ENCODE measurements around the gene DOCK9.
"Not testable (repeated sequence)": the region's sequence is repeated elsewhere in the genome, so short reads cannot be mapped to it uniquely, and the experiment has no call there.

Gene DOCK9

DNA sequence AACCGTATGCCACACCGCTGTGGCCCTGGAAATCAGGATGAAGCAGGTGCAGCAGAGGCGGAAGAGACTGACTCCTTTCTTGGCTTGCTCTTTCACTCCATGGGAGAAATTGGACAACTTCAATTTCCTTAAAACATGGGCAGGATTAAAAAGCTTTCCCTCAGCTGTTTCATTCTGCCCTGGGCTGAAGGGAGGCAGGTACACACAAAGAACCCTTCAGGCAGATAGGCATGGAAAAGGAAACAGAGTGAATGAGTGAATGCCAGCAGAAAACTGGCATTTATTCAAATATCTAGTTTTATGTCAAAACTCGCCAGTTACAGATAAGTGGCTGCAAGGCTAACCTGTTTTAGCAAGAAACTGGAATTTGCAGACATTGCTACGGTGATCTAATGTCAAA lies 154.4 kb downstream of the DOCK9 start:
- Histone ChIP-seq H3K27ac (ENCODE audit: low read depth, low read length) (no peak overlapping the region), H3K27me3 (ENCODE audit: control insufficient read depth in 1 of 2, insufficient read depth in 2 of 2, low read length in 2 of 2) (no peaks in the 10 kb centered on the region), H3K36me3 (ENCODE audit: control insufficient read depth in 1 of 2, insufficient read depth in 2 of 2, low read length in 2 of 2) (peaks cover 4 to 23% of the 10 kb centered on the region in 2 donors), H3K9me3 (ENCODE audit: control insufficient read depth in 1 of 2, low read length in 2 of 2) (no peaks in the 10 kb centered on the region), H3K4me3 (ENCODE audit: low read depth in 1 of 2, low read length in 2 of 2) (no peak overlapping the region), H3K4me1 (ENCODE audit: control insufficient read depth in 1 of 2, insufficient read depth in 2 of 2, low read length in 2 of 2) (peaks cover 29 to 49% of the 10 kb centered on the region in 2 donors), H3K9ac (ENCODE audit: low read depth in 1 of 2, low read length in 2 of 2) (no peak overlapping the region)

DNA sequence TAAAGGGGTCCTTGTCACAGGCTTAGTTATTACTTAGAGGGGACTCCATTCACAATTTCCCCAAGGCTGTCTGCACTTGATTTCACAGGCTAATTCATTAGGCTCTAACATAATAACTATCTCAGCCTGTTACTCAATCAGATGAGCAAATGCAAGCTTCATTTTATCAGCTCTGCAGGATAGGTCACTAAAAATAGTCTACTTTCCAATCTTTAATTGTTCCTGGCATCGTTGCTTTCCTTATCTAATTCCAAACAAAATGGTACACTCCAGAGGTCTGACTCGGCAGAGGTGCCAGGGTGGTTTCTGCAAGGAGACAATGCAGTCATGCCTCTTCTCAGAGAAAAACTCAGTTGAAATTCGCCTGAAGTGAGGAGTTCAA lies 155.6 kb downstream of the DOCK9 start:
- Histone ChIP-seq H3K9ac (ENCODE audit: low read depth in 1 of 2, low read length in 2 of 2) (no peak overlapping the region), H3K4me1 (ENCODE audit: control insufficient read depth in 1 of 2, insufficient read depth in 2 of 2, low read length in 2 of 2) (peaks cover 29 to 49% of the 10 kb centered on the region in 2 donors), H3K27me3 (ENCODE audit: control insufficient read depth in 1 of 2, insufficient read depth in 2 of 2, low read length in 2 of 2) (no peaks in the 10 kb centered on the region), H3K9me3 (ENCODE audit: control insufficient read depth in 1 of 2, low read length in 2 of 2) (no peaks in the 10 kb centered on the region), H3K36me3 (ENCODE audit: control insufficient read depth in 1 of 2, insufficient read depth in 2 of 2, low read length in 2 of 2) (peaks cover 4 to 15% of the 10 kb centered on the region in 2 donors), H3K27ac (ENCODE audit: low read depth, low read length) (no peak overlapping the region), H3K4me3 (ENCODE audit: low read depth in 1 of 2, low read length in 2 of 2) (no peak overlapping the region)

DNA sequence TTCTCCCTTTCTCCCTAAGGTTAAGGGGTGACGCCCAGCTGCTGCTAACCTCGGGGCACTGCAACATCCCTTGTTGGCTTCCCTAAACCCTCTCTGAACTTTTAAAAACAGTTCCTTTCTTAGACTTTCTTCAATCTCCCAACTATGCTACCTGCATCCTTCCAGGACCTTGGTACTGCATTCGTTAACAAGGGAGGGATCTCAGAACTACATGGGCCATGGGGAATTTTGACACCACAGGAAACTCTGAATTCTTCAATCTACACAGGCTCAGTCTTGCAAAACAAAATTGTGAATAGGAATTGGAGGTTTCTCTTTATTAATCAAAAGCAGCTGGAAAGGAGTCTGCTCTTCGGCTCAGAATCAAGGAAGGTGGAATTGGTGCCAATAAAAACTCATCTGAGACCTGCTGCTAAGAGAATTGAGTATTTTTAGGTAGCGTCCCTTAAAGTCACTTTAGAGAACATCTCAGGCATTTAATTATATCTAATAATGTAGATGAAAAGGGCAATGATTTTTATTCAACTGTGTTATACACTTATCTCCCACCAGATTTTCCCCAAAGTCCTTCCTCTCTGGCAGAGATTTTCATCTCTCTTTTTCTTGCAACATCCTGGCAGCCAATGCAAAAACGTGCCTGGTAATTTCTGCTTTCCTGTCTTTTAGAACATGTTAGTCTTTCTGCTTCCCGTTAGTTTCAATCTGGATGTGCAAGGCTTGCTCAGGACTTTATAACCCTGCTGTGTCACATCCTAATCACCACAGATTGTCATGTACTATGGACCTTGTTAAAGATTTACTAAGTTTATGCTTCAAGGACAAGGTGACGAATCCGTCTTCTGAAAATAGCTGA lies 156.3 kb downstream of the DOCK9 start:
- peaks cover 4 to 15% of the 10 kb centered on the region in 2 donors for H3K36me3 ChIP-seq (ENCODE audit: control insufficient read depth in 1 of 2, insufficient read depth in 2 of 2, low read length in 2 of 2)
- no peak overlapping the region for H3K9ac ChIP-seq (ENCODE audit: low read depth in 1 of 2, low read length in 2 of 2)
- H3K27ac ChIP-seq (ENCODE audit: low read depth, low read length) = no peak overlapping the region
- H3K9me3 ChIP-seq (ENCODE audit: control insufficient read depth in 1 of 2, low read length in 2 of 2) = no peaks in the 10 kb centered on the region
- H3K4me1 ChIP-seq (ENCODE audit: control insufficient read depth in 1 of 2, insufficient read depth in 2 of 2, low read length in 2 of 2) = peaks cover 29 to 49% of the 10 kb centered on the region in 2 donors
- no peaks in the 10 kb centered on the region for H3K27me3 ChIP-seq (ENCODE audit: control insufficient read depth in 1 of 2, insufficient read depth in 2 of 2, low read length in 2 of 2)
- H3K4me3 ChIP-seq (ENCODE audit: low read depth in 1 of 2, low read length in 2 of 2) = no peak overlapping the region

DNA sequence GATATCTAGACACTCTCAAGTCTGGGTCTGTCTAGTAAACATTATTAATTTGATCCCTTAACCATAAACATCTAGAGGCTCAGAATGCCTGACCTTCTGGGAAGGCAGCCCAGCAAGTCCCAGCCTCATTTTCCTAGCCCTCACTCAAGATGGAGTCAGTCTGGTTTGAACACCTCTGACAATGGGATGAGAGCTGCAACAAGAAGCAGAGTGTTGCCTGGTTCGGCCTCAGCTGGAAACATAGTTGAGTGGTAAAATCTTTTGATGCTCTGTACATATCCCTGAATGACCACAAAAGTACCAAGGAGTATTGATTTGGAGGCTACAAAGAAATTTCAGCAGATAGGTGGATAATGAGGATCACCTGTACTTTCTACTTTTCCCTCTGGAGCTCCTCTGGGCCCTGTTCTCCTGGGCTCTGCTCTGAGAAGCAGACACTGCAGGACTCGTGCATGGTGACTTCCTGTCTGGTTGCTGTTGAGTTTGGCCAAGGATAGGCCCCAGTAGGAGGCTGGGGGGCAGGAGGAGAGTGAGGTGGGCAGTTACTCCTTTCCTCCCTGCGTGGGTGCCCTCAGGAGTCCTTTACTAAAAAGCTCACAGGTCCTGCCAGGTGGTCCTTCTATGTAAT lies 157.0 kb downstream of the DOCK9 start:
- H3K4me3 ChIP-seq (ENCODE audit: low read depth in 1 of 2, low read length in 2 of 2) = no peak overlapping the region
- H3K27me3 ChIP-seq (ENCODE audit: control insufficient read depth in 1 of 2, insufficient read depth in 2 of 2, low read length in 2 of 2) = no peaks in the 10 kb centered on the region
- peaks cover 4 to 15% of the 10 kb centered on the region in 2 donors for H3K36me3 ChIP-seq (ENCODE audit: control insufficient read depth in 1 of 2, insufficient read depth in 2 of 2, low read length in 2 of 2)
- no peak overlapping the region for H3K27ac ChIP-seq (ENCODE audit: low read depth, low read length)
- H3K4me1 ChIP-seq (ENCODE audit: control insufficient read depth in 1 of 2, insufficient read depth in 2 of 2, low read length in 2 of 2) = peaks cover 29 to 49% of the 10 kb centered on the region in 2 donors
- H3K9me3 ChIP-seq (ENCODE audit: control insufficient read depth in 1 of 2, low read length in 2 of 2) = no peaks in the 10 kb centered on the region
- H3K9ac ChIP-seq (ENCODE audit: low read depth in 1 of 2, low read length in 2 of 2) = no peak overlapping the region

DNA sequence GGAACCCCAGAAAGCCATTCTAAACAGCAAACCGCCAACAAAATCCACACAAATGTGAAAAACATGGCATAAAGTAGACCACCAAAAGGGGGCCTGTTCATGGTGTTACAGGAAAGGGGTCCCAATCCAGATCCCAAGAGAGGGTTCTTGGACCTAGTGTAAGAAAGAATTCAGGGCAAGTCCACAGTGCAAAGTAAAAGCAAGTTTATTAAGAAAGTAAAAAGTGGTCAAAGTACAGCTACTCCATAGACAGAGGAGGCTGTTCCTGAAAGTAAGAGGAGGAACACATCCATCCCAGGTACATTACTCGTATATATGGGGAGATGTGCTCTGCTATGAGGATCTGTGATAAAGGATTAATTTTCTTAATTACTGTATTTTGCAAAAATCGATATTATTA lies 157.6 kb downstream of the DOCK9 start:
- Histone ChIP-seq H3K9ac (ENCODE audit: low read depth in 1 of 2, low read length in 2 of 2) (no peak overlapping the region), H3K27ac (ENCODE audit: low read depth, low read length) (no peak overlapping the region), H3K4me1 (ENCODE audit: control insufficient read depth in 1 of 2, insufficient read depth in 2 of 2, low read length in 2 of 2) (peaks cover 29 to 49% of the 10 kb centered on the region in 2 donors), H3K9me3 (ENCODE audit: control insufficient read depth in 1 of 2, low read length in 2 of 2) (no peaks in the 10 kb centered on the region), H3K4me3 (ENCODE audit: low read depth in 1 of 2, low read length in 2 of 2) (no peak overlapping the region), H3K36me3 (ENCODE audit: control insufficient read depth in 1 of 2, insufficient read depth in 2 of 2, low read length in 2 of 2) (peaks cover 4 to 15% of the 10 kb centered on the region in 2 donors), H3K27me3 (ENCODE audit: control insufficient read depth in 1 of 2, insufficient read depth in 2 of 2, low read length in 2 of 2) (no peaks in the 10 kb centered on the region)

DNA sequence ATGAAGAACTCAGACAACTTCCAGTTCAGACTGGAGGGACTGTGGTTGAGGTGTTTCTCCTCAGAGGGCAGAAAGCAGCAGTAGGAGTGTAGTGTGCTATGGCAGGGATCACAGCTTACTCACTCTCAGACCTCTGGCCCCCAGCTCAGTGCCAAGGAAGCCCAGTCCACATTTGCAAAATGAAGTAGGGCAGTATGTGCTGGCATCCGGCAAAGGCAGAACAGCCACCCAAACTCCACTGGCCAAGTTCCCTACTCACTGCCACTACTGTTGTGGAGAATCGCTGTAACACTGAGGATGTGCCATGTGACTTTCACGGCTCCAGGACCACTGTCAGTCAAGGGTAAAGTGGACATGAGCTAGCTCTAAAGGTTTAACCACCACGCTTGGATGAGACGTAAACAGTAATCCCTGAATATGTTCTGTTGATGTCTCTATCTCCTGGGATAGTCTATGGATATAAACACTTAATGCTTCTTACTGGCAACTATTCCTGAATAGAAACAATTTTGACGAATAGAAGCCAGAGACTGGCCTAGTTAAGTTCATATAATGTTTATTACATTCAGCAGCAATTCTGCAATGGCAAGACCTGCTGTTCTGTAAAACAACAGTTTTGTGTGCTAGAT lies 158.4 kb downstream of the DOCK9 start:
- H3K9me3 ChIP-seq (ENCODE audit: control insufficient read depth in 1 of 2, low read length in 2 of 2) = no peaks in the 10 kb centered on the region
- no peak overlapping the region for H3K27ac ChIP-seq (ENCODE audit: low read depth, low read length)
- peaks cover 4 to 15% of the 10 kb centered on the region in 2 donors for H3K36me3 ChIP-seq (ENCODE audit: control insufficient read depth in 1 of 2, insufficient read depth in 2 of 2, low read length in 2 of 2)
- H3K4me3 ChIP-seq (ENCODE audit: low read depth in 1 of 2, low read length in 2 of 2) = no peak overlapping the region
- no peaks in the 10 kb centered on the region for H3K27me3 ChIP-seq (ENCODE audit: control insufficient read depth in 1 of 2, insufficient read depth in 2 of 2, low read length in 2 of 2)
- H3K9ac ChIP-seq (ENCODE audit: low read depth in 1 of 2, low read length in 2 of 2) = no peak overlapping the region
- peaks cover 29 to 49% of the 10 kb centered on the region in 2 donors for H3K4me1 ChIP-seq (ENCODE audit: control insufficient read depth in 1 of 2, insufficient read depth in 2 of 2, low read length in 2 of 2)

DNA sequence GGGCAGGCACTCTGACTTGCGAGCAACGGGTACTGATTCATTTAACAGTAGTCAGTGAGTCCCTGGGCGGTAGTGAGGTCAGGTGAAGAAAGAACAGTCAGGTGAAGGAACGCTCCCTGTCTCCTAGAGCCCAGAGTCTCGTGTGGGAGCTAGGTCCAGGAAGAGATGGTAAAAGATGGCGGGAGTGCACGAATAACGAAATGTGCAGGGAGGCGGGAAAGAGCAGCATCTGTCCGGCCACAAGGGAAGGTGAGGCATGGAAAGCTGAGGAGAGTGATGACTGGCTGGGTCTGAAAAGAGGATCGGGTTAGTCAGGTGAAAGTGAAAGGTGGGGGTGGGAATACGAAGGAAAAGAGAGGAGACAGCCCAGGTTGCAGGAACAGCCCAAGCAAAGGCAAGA lies 161.5 kb downstream of the DOCK9 start:
- no peaks in the 10 kb centered on the region for H3K9me3 ChIP-seq (ENCODE audit: control insufficient read depth in 1 of 2, low read length in 2 of 2)

DNA sequence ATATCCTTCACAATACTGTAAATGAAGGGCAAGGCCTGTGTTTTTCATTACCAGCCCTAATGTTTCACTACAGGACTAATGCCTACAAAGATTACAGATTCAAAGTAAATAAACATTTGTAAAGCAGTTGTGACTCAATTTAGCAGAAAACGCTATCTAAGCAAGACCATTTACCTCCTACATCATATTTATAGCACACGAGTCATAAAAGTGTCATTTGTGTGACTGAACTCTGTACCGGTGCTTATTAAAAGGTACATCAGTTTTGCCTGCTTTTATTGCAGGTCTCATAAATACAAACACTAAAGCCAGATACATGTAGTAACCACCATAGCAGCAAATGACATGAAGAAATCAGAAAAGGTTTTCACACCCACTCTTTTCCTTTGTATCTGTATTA lies 163.9 kb downstream of the DOCK9 start:
- no peak overlapping the region for H3K9ac ChIP-seq (ENCODE audit: low read depth in 1 of 2, low read length in 2 of 2)
- H3K9me3 ChIP-seq (ENCODE audit: control insufficient read depth in 1 of 2, low read length in 2 of 2) = no peaks in the 10 kb centered on the region
- no peak overlapping the region for H3K4me3 ChIP-seq (ENCODE audit: low read depth in 1 of 2, low read length in 2 of 2)
- H3K27ac ChIP-seq (ENCODE audit: low read depth, low read length) = no peak overlapping the region
- no peaks in the 10 kb centered on the region for H3K27me3 ChIP-seq (ENCODE audit: control insufficient read depth in 1 of 2, insufficient read depth in 2 of 2, low read length in 2 of 2)
- no peaks in the 10 kb centered on the region for H3K4me1 ChIP-seq (ENCODE audit: control insufficient read depth in 1 of 2, insufficient read depth in 2 of 2, low read length in 2 of 2)
- peaks cover 5 to 7% of the 10 kb centered on the region in 2 donors for H3K36me3 ChIP-seq (ENCODE audit: control insufficient read depth in 1 of 2, insufficient read depth in 2 of 2, low read length in 2 of 2)

More for the DNA sequence above, 161.5 kb downstream of the DOCK9 start:
- Histone ChIP-seq H3K4me1 (ENCODE audit: control insufficient read depth in 1 of 2, insufficient read depth in 2 of 2, low read length in 2 of 2) (peaks cover 16 to 21% of the 10 kb centered on the region in 2 donors), H3K9ac (ENCODE audit: low read depth in 1 of 2, low read length in 2 of 2) (no peak overlapping the region), H3K27me3 (ENCODE audit: control insufficient read depth in 1 of 2, insufficient read depth in 2 of 2, low read length in 2 of 2) (no peaks in the 10 kb centered on the region), H3K36me3 (ENCODE audit: control insufficient read depth in 1 of 2, insufficient read depth in 2 of 2, low read length in 2 of 2) (no peaks in the 10 kb centered on the region), H3K4me3 (ENCODE audit: low read depth in 1 of 2, low read length in 2 of 2) (no peak overlapping the region), H3K27ac (ENCODE audit: low read depth, low read length) (no peak overlapping the region)

DNA sequence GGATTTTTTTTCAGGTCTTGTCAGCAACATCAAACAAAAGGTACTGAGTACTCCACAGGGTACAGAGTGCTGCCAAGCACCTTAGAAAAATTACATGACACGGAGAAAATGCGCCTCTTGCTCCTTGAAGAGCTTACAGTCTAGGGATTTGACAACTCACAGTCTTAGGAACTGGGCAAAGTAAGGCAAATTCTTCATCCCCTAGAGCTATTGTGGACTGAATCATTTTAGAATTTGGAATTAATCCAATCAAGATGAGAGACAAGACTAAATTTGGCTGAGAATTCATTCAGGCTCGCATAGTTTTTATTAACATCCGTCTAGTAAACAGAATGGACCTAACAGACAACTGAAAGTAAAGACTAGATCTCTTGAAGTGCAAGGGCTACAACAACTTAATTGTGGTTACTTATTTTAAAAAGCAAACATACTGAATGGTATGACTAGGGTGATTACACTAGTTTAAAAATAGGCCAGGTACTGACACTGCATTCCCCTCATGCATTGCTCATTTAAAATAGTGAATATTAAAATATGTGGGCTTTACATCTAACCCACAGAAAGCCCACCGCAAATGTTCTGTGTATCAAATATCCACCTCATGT lies 165.6 kb downstream of the DOCK9 start:
- H3K9me3 ChIP-seq (ENCODE audit: control insufficient read depth in 1 of 2, low read length in 2 of 2); H3K27me3 ChIP-seq (ENCODE audit: control insufficient read depth in 1 of 2, insufficient read depth in 2 of 2, low read length in 2 of 2); H3K36me3 ChIP-seq (ENCODE audit: control insufficient read depth in 1 of 2, insufficient read depth in 2 of 2, low read length in 2 of 2); H3K4me1 ChIP-seq (ENCODE audit: control insufficient read depth in 1 of 2, insufficient read depth in 2 of 2, low read length in 2 of 2); H3K9ac ChIP-seq (ENCODE audit: low read depth in 1 of 2, low read length in 2 of 2); H3K27ac ChIP-seq (ENCODE audit: low read depth, low read length); H3K4me3 ChIP-seq (ENCODE audit: low read depth in 1 of 2, low read length in 2 of 2): not testable (repeated sequence)

DNA sequence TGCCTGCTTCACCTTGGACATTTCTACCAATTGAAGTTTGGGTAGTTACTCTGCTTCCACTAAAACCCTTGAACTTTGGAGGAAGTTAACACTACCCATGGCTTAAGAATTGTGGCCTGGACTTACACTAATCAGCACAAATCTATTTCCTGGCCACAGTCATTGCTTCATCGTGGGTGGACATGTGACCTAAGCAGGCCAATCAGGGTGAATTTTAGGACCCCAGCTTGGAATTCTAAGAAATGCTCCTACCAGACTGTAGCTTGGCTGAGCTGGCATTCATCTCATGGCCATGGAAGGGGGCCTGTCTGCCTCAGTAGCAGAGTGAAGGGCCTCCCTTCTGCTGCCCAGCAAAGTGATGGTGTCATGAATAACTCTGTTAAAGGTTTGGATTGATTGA lies 167.1 kb downstream of the DOCK9 start:
- Histone ChIP-seq H3K36me3 (ENCODE audit: control insufficient read depth in 1 of 2, insufficient read depth in 2 of 2, low read length in 2 of 2) (peaks cover 10 to 11% of the 10 kb centered on the region in 2 donors), H3K4me1 (ENCODE audit: control insufficient read depth in 1 of 2, insufficient read depth in 2 of 2, low read length in 2 of 2) (no peaks in the 10 kb centered on the region), H3K9ac (ENCODE audit: low read depth in 1 of 2, low read length in 2 of 2) (no peak overlapping the region), H3K4me3 (ENCODE audit: low read depth in 1 of 2, low read length in 2 of 2) (no peak overlapping the region), H3K9me3 (ENCODE audit: control insufficient read depth in 1 of 2, low read length in 2 of 2) (no peaks in the 10 kb centered on the region), H3K27ac (ENCODE audit: low read depth, low read length) (no peak overlapping the region), H3K27me3 (ENCODE audit: control insufficient read depth in 1 of 2, insufficient read depth in 2 of 2, low read length in 2 of 2) (no peaks in the 10 kb centered on the region)

All from duodenal mucosa (tissue), 2 donors.